Gastrocnemius medialis (tissue), 4 donors: ENCODE data around the gene LTBP1. TPM values are rescaled to one million over a fixed set of nuclear protein-coding genes. Genes with fewer than 3 reads are reported as not detected.

Source experiments
- ATAC-seq, 2 donors: fragments of 150-250 bp; one replicate each; pipeline ENCODE4 v1.9.1; 2016
- DNase-seq, 2 donors: peaks; one replicate each; pipeline ENCODE4 v3.0.0-alpha.2; 2019
- H3K27ac ChIP-seq, 4 donors: fragments of 200-600 bp; sonication (generic); 1 replicate in 1 of 4; 2 replicates in 3 of 4; pipeline ENCODE4 v1.5.1; 2016 to 2018; ENCODE audit warnings: mild to moderate bottlenecking in 2 of 4, moderate library complexity in 1 of 4
- H3K27me3 ChIP-seq, 3 donors: fragments of 200-600 bp; sonication (generic) in 2 of 3; 1 replicate in 1 of 3; 2 replicates in 2 of 3; pipeline versions ENCODE4 v1.5.1 to v1.6.0; 2016 to 2019; ENCODE audit warnings: mild to moderate bottlenecking in 1 of 3, moderate library complexity in 1 of 3
- H3K36me3 ChIP-seq, 2 donors: fragments of 200-600 bp; sonication (generic) in 1 of 2; one replicate each; pipeline ENCODE4 v1.5.1; 2017 to 2018
- H3K4me1 ChIP-seq, 2 donors: fragments of 200-600 bp; sonication (generic) in 1 of 2; one replicate each; pipeline ENCODE4 v1.5.1; 2016 to 2017; ENCODE audit warnings: mild to moderate bottlenecking in 2 of 2
- H3K4me3 ChIP-seq, 4 donors: fragments of 200-600 bp; sonication (generic) in 3 of 4; 1 replicate in 1 of 4; 2 replicates in 3 of 4; pipeline ENCODE4 v1.5.1; 2016 to 2019; ENCODE audit warnings: mild to moderate bottlenecking in 2 of 4
- H3K9me3 ChIP-seq, 3 donors: fragments of 200-600 bp; sonication (generic) in 2 of 3; 1 replicate in 1 of 3; 2 replicates in 2 of 3; pipeline ENCODE4 v1.5.1; 2016 to 2019
- CTCF ChIP-seq, 5 experiments: fragments of 450-650 bp in 3 of 5; fragments of 200-600 bp in 2 of 5; sonication (generic) in 2 of 5; IDR thresholded peaks in 4 of 5; conservative IDR thresholded peaks in 1 of 5; 1 replicate in 4 of 5; 2 replicates in 1 of 5; pipeline ENCODE4 v1.5.1; 2016 to 2019; ENCODE audit warnings: antibody characterized with exemption in 5 of 5, mild to moderate bottlenecking in 3 of 5, moderate library complexity in 3 of 5
- POLR2A ChIP-seq, 2 donors: fragments of 450-650 bp; IDR thresholded peaks; one replicate each; pipeline ENCODE4 v1.6.1; 2017; ENCODE audit warnings: antibody characterized with exemption in 2 of 2, mild to moderate bottlenecking in 2 of 2, moderate library complexity in 2 of 2
- in situ Hi-C, 4 donors: fragments of 200-750 bp; cut with MboI; loops; one replicate each; pipeline versions ENCODE4 v1.15.0 to v1.8.0; 2017; ENCODE audit warnings: low sequenced_read_pairs in 4 of 4
- intact Hi-C: fragments of 100-400 bp; cut with DNase I; formaldehyde crosslinking; loops from one replicate; pipeline ENCODE4 v1.15.1; 2023; ENCODE audit warnings: low total_unique reads
- total RNA-seq, 4 donors: library from RNA; depleted of rRNA; stranded (reverse); fragments of >200 nt; gene quantifications; one replicate each; pipeline versions ENCODE4 v1.1.0 to v1.2.3, GENCODE V29; 2016

LTBP1 gene
- total RNA-seq, 4 donors from 2014 or later, result 8.0 to 42.8 (median 18.4) TPM

DNA sequence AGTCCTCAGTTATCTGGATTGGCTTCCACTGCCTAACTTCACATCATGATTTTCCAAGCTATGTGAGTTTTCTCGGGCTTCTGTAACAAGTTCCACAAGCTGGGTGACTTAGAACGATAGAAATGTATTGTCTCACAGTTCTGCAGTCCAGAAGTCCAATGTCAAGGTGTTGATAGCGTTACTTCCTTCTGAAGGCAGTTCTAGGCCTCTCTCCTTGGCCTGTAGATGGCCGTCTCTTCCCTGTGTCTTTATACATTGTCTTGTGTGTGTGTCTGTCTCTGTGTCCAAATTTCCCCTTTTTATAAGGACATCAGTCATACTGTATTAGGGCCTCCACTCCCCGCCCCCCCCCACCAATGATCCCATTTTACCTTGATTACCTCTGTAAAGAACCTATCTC lies 7.5 kb downstream of the LTBP1 start:
- no peaks in the 10 kb centered on the region for H3K36me3 ChIP-seq
- in situ Hi-C loops (loop anchor here in 1 of 4 donors (5.0 kb wide), 1 partner anchor 73 kb away; no protein-coding TSS in a partner anchor), intact Hi-C loops (no loop called here)

GRCh38 chr2:32958821-32959220 lies 12.1 kb downstream of the LTBP1 start:
- intact Hi-C loops, result no loop called here
- Histone ChIP-seq H3K27ac (no peak overlapping the region), H3K4me3 (no peak overlapping the region), H3K4me1 (no peaks in the 10 kb centered on the region), H3K9me3 (no peaks in the 10 kb centered on the region), H3K27me3 (no peaks in the 10 kb centered on the region), H3K36me3 (no peaks in the 10 kb centered on the region)
- TF ChIP-seq CTCF (IDR thresholded peaks at IDR 0.05 in 4 of 5, conservative IDR thresholded peaks at IDR 0.05 in 1 of 5) (no peak), POLR2A (IDR thresholded peaks at IDR 0.05) (no peak)
- DNase-seq, result no peak
- ATAC-seq, result no peak
- in situ Hi-C loops, result no loop called here

More for the DNA sequence above, 7.5 kb downstream of the LTBP1 start:
- H3K4me1 ChIP-seq, result no peaks in the 10 kb centered on the region
- H3K9me3 ChIP-seq, result no peaks in the 10 kb centered on the region
- H3K4me3 ChIP-seq, result no peak overlapping the region
- H3K27ac ChIP-seq, result no peak overlapping the region
- DNase-seq, result no peak
- no peak for ATAC-seq
- TF ChIP-seq POLR2A (IDR thresholded peaks at IDR 0.05) (no peak), CTCF (IDR thresholded peaks at IDR 0.05 in 4 of 5, conservative IDR thresholded peaks at IDR 0.05 in 1 of 5) (no peak)
- no peaks in the 10 kb centered on the region for H3K27me3 ChIP-seq

- no peak for ATAC-seq
- Histone ChIP-seq H3K9me3 (no peaks in the 10 kb centered on the region), H3K4me1 (no peaks in the 10 kb centered on the region), H3K4me3 (no peak overlapping the region), H3K27me3 (no peaks in the 10 kb centered on the region), H3K36me3 (no peaks in the 10 kb centered on the region), H3K27ac (no peak overlapping the region)
- no peak for DNase-seq
- intact Hi-C loops (no loop called here), in situ Hi-C loops (no loop called here)
- TF ChIP-seq POLR2A (IDR thresholded peaks at IDR 0.05) (no peak), CTCF (IDR thresholded peaks at IDR 0.05 in 4 of 5, conservative IDR thresholded peaks at IDR 0.05 in 1 of 5) (no peak)
Measured at GRCh38 chr2:32960238-32960637, 13.5 kb downstream of the LTBP1 start.

GRCh38 chr2:32960647-32961403 lies 14.1 kb downstream of the LTBP1 start:
- H3K4me3 ChIP-seq, result no peak overlapping the region
- no peaks in the 10 kb centered on the region for H3K4me1 ChIP-seq
- H3K36me3 ChIP-seq, result no peaks in the 10 kb centered on the region
- no peaks in the 10 kb centered on the region for H3K27me3 ChIP-seq
- no peak overlapping the region for H3K27ac ChIP-seq
- H3K9me3 ChIP-seq, result no peaks in the 10 kb centered on the region
- no peak for ATAC-seq
- DNase-seq, result no peak
- TF ChIP-seq POLR2A (IDR thresholded peaks at IDR 0.05), result no peak
- TF ChIP-seq CTCF (IDR thresholded peaks at IDR 0.05 in 4 of 5, conservative IDR thresholded peaks at IDR 0.05 in 1 of 5), result no peak
- intact Hi-C loops (no loop called here), in situ Hi-C loops (no loop called here)
